ENCODE data around the gene ORM1.

Gene ORM1

DNA sequence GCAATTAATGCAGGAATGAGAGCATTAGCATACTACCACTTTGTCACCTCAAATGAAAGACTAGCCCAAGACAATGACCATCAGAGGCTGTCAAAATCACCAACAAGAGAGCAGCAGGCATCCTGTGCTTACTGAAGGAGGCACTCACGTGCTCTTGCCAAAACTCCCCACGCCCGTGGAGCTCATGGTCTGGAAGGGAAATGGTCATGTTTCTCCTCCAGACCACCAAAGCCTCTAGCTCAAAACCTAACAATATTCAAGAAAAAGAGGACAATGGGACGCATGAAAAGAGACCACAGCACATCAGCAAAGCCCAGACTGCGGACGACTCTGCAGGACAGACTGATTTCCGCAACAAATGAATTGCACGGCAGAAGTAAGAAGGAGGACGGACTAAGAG, 52.0 kb downstream of the ORM1 start:
- Histone ChIP-seq H3K4me1 (ENCODE audit: control insufficient read depth in 1 of 2, insufficient read depth in 2 of 2, low read length in 2 of 2) (peaks cover 2 to 7% of the 10 kb centered on the region in 2 experiments), H2AFZ (ENCODE audit: insufficient read depth, low read length, poor library complexity) (no peak overlapping the region), H2BK12ac (ENCODE audit: low read length) (no peak overlapping the region), H4K8ac (ENCODE audit: low read depth, low read length) (no peak overlapping the region), H3K4me2 (ENCODE audit: low read length) (no peak overlapping the region), H3K18ac (ENCODE audit: low read length) (no peak overlapping the region), H3K9me3 (ENCODE audit: insufficient read depth, low read depth, low read length) (no peaks in the 10 kb centered on the region), H3K79me2 (ENCODE audit: control insufficient read depth, insufficient read depth, low read length, poor library complexity) (no peaks in the 10 kb centered on the region), H3K23ac (ENCODE audit: low read length) (no peak overlapping the region), H3K27me3 (ENCODE audit: insufficient read depth, low read length) (no peaks in the 10 kb centered on the region), H2BK120ac (ENCODE audit: insufficient read depth, low read length, poor library complexity) (no peak overlapping the region), H3K14ac (ENCODE audit: low read length) (no peak overlapping the region), H3K79me1 (ENCODE audit: low read length) (no peaks in the 10 kb centered on the region), H3K36me3 (ENCODE audit: control insufficient read depth in 1 of 2, insufficient read depth in 2 of 2, low read length in 2 of 2) (peaks cover 25 to 28% of the 10 kb centered on the region in 2 experiments), H3K4ac (ENCODE audit: low read depth, low read length) (no peak overlapping the region), H4K12ac (ENCODE audit: low read depth, low read length) (no peak overlapping the region), H3K4me3 (ENCODE audit: low read depth, low read length) (no peak overlapping the region), H2AK5ac (ENCODE audit: low read length) (no peak overlapping the region), H3K27ac (ENCODE audit: low read depth, low read length) (no peak overlapping the region), H2BK5ac (ENCODE audit: low read depth, low read length, poor library complexity) (no peak overlapping the region), H4K91ac (ENCODE audit: low read depth, low read length) (no peak overlapping the region), H3K9ac (ENCODE audit: low read length) (no peak overlapping the region)
- DNase-seq = no peak
- WGBS (ENCODE audit: extremely low coverage, insufficient coverage, insufficient read length) = no CpG with 5 or more reads among the region's 9 CpGs

DNA sequence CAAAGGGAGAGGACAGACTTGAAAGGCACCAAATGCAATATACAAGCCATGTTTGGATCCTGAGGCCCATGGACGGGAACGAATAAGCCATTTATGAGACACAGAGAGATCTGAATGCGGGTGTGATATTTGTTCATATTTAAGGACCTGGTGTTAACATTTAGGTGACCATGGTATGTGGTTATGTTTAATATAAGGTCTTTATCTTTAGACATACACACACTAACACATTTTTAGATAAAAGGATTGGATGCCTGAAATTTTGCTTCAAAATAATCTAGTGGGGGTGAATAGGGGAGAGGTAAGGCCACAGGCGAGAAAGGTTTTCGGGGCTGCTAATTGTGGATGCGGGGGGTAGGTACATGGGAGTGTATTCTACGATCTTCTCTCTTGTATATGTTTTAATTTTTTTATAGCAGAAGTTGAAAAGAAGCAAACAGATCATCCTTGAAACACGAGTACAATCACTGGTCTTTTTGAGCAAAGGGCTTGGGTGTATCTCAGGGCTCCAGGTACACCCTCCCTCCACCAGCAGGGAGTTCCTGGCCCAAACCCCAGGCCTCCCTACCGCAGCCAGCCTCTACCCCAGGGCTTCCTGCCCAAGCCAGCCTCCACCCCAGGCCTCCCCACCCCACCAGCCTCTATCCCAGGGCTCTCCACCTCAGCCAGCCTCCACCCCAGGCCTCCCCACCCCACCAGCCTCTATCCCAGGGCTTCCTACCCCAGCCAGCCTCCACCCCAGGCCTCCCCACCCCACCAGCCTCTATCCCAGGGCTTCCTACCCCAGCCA, 52.7 kb downstream of the ORM1 start:
- Histone ChIP-seq H2BK120ac (ENCODE audit: insufficient read depth, low read length, poor library complexity) (no peak overlapping the region), H3K27me3 (ENCODE audit: insufficient read depth, low read length) (no peaks in the 10 kb centered on the region), H4K91ac (ENCODE audit: low read depth, low read length) (no peak overlapping the region), H2BK5ac (ENCODE audit: low read depth, low read length, poor library complexity) (no peak overlapping the region), H2AK5ac (ENCODE audit: low read length) (no peak overlapping the region), H4K12ac (ENCODE audit: low read depth, low read length) (no peak overlapping the region), H3K4me2 (ENCODE audit: low read length) (no peak overlapping the region), H3K18ac (ENCODE audit: low read length) (no peak overlapping the region), H3K79me1 (ENCODE audit: low read length) (no peaks in the 10 kb centered on the region), H3K4ac (ENCODE audit: low read depth, low read length) (no peak overlapping the region), H3K36me3 (ENCODE audit: control insufficient read depth in 1 of 2, insufficient read depth in 2 of 2, low read length in 2 of 2) (peaks cover 25 to 28% of the 10 kb centered on the region in 2 experiments), H3K9ac (ENCODE audit: low read length) (no peak overlapping the region), H3K23ac (ENCODE audit: low read length) (no peak overlapping the region), H3K9me3 (ENCODE audit: insufficient read depth, low read depth, low read length) (no peaks in the 10 kb centered on the region), H4K8ac (ENCODE audit: low read depth, low read length) (no peak overlapping the region), H2BK12ac (ENCODE audit: low read length) (no peak overlapping the region), H3K4me1 (ENCODE audit: control insufficient read depth in 1 of 2, insufficient read depth in 2 of 2, low read length in 2 of 2) (peaks cover 2 to 7% of the 10 kb centered on the region in 2 experiments), H2AFZ (ENCODE audit: insufficient read depth, low read length, poor library complexity) (no peak overlapping the region), H3K79me2 (ENCODE audit: control insufficient read depth, insufficient read depth, low read length, poor library complexity) (no peaks in the 10 kb centered on the region), H3K27ac (ENCODE audit: low read depth, low read length) (no peak overlapping the region), H3K4me3 (ENCODE audit: low read depth, low read length) (no peak overlapping the region), H3K14ac (ENCODE audit: low read length) (no peak overlapping the region)
- DNase-seq = no peak
- no CpG with 5 or more reads among the region's 9 CpGs for WGBS (ENCODE audit: extremely low coverage, insufficient coverage, insufficient read length)
